GM19023 (cell line): ENCODE measurements around the gene OVCA2.

Experiments
- ATAC-seq: cut with Tn5 transposase; IDR thresholded peaks from one replicate; pipeline ENCODE4 v1.9.1; 2021; ENCODE audit warnings: mild to moderate bottlenecking, moderate library complexity; ENCODE audit not compliant: unreplicated experiment

OVCA2 gene

GRCh38 chr17:2030779-2031163, 11.1 kb upstream of the OVCA2 start:
- peak; percentile 25 for ATAC-seq

- ATAC-seq, result no peak
Measured at GRCh38 chr17:2033153-2033552, 8.7 kb upstream of the OVCA2 start.

- no peak for ATAC-seq
Measured at GRCh38 chr17:2034157-2034556, 7.7 kb upstream of the OVCA2 start.

- no peak for ATAC-seq
Measured at GRCh38 chr17:2034806-2035540, 6.8 kb upstream of the OVCA2 start.

GRCh38 chr17:2035541-2036488, 6.0 kb upstream of the OVCA2 start:
- no peak for ATAC-seq

- ATAC-seq, result no peak
Measured at GRCh38 chr17:2037155-2037554, 4.7 kb upstream of the OVCA2 start.

GRCh38 chr17:2040219-2040827, 1.5 kb upstream of the OVCA2 start:
- ATAC-seq, result no peak

GRCh38 chr17:2040942-2041560, 771 bp upstream of the OVCA2 start:
- no peak for ATAC-seq

GRCh38 chr17:2042390-2042847, 597 bp downstream of the OVCA2 start:
- ATAC-seq, result no peak

GRCh38 chr17:2042933-2043332, 1.1 kb downstream of the OVCA2 start:
- no peak for ATAC-seq

GRCh38 chr17:2043785-2044184, 2.0 kb downstream of the OVCA2 start:
- no peak for ATAC-seq

GRCh38 chr17:2044263-2044894, 2.6 kb downstream of the OVCA2 start:
- ATAC-seq, result no peak

GRCh38 chr17:2047590-2047989, 5.8 kb downstream of the OVCA2 start:
- no peak for ATAC-seq

GRCh38 chr17:2048805-2049204, 7.0 kb downstream of the OVCA2 start:
- ATAC-seq, result no peak

GRCh38 chr17:2049333-2050299, 7.8 kb downstream of the OVCA2 start:
- peak; percentile 50 for ATAC-seq

- peak; percentile 22 for ATAC-seq
Measured at GRCh38 chr17:2050300-2051060, 8.7 kb downstream of the OVCA2 start.

- ATAC-seq, result no peak
Measured at GRCh38 chr17:2051061-2051932, 9.5 kb downstream of the OVCA2 start.
